SKM-1 treated with dmso at 0.1 percent for 144 hours (cell line): Measurements from ENCODE around the gene ETV7.
"Not testable (repeated sequence)": the region's sequence is repeated elsewhere in the genome, so short reads cannot be mapped to it uniquely, and the experiment has no call there.

Experiments used
- DNase-seq: peaks from one replicate; lab custom pipeline; 2025; ENCODE audit not compliant: unreplicated experiment; lab: John Stamatoyannopoulos, UW

Gene ETV7

DNA sequence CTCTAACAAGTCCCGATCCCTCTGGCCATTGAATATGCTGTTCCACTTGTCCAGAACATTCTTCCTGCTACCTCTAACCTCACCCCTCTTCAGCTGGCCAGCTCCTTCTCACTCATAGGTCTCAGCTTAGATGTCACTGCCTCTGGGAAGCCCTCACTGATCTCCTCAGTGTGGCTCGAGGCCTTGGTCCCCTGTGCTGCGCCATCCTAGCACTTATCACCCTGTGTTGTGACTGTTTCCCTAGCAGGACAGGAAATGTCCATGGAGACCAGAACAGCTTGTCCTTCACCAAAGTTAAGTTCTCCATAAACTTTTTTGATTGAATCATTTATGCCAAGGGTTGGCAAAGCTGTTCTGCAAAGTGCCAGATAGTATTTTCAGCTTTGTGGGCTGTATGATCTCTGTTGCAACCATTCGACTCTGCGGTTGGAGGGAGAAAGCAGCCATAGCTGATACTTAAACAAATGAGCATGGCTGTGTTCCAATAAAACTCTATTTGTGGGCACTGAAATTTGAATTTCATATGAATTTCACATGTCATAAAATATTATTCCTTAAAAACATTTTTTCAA lies 44.3 kb downstream of the ETV7 start:
- peak; percentile 27 for DNase-seq

DNA sequence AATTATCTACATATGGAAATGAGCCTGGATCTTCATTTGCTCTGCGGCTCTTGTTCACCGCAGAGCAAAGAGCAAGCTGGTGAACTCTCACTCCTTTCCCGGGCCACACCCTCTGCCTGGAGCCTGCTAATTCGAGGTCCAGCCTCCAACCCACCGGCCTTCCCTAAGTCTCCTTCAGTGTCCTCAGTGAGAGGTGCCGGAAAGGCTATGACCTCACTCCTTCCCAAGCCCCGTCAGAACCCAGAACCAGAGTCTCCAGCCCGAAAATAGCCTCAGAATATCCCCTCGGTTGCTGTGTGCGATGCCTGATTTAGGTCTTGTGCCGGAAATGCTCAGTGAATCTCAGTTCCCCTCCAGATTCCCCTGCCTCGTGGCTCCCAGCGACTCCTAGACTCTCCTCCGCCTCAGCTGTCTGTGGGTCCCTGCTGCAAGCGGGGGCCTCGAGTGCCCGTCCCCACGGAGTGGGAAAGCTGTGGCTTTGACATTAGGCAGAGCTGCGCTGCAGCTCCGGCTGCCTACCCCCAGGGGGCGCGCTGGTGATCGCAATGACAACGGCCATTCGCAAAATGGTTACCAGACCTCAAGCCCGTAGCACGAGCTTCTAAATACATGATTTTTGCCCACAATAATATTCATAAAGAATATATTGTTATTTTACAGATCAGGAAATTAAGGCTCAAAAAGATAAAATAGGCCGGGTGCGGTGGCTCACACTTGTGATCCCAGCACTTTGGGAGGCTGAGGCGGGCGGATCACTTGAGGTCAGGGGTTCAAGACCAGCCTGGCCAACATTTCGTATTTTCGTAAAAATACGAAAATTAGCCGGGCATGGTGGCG lies 46.6 kb downstream of the ETV7 start:
- peak; percentile 39 for DNase-seq

DNA sequence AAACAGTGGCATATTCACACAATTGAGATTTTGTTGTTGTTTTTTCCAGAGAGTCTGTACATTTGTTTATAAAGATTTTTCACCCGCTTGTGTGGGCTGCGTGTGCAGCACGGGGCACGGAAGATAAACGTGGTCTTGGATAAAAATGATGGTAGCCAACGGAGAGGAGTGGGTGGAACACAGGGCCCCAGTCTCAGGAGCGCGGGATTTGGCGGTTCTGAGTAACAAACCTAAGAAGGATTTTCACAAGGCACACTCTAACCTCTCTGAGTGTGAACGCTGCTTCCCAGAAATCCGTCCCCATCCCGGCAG lies 47.2 kb downstream of the ETV7 start:
- no peak for DNase-seq

DNA sequence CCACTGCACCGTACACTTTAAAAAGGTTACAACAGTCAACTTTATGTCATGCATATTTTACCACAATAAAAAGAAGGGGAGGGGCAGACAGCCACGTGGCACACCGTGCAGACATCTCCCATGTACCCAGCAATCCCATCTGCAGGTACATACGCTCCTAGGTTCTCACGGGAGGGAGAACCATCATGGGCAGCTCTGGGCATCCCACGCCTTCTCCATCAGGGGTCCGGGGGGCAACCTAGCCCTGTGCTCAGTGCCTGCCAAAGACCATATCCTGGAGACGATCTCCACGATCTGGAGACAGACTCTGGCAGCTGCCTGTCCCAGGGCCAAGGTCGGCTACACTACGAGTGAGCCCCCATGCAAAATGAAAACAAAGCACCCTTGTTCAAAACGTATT lies 48.3 kb downstream of the ETV7 start:
- DNase-seq = no peak

DNA sequence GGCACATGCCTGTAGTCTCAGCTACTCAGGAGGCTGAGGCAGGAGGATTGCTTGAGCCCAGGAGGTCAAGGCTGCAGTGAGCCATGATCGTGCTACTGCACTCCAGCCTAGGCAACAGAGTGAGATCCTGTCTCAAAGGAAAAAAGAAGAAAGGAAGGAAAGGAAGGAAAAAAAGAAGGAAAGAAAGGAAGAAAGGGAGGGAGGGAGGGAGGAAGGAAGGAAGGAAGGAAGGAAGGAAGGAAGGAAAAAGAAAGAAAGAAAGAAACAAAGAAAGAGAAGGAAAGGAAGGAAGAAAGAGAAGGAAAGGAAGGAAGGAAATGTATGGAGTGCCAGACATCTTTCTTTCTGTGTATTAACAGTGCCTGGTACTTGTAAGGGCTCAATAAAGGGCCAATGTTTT lies 49.2 kb downstream of the ETV7 start:
- DNase-seq = not testable (repeated sequence)

DNA sequence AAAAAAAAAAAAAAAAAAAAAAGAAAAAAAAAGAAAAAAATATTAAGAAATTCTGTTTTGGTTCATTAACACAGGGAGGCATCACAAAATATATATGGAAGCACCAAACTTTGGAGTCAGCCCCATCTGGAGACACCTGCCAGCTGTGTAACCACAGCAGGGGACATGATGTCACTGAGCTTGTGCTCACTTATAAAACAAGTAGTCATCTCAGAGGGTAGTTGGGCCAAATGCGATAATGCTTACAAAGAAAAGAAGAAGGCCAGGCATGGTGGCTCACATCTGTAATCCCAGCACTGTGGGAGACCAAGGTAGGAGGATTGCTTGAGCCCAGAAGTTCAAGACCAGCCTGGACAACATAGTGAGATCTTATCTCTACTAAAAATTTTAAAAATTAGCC lies 49.7 kb downstream of the ETV7 start:
- no peak for DNase-seq

DNA sequence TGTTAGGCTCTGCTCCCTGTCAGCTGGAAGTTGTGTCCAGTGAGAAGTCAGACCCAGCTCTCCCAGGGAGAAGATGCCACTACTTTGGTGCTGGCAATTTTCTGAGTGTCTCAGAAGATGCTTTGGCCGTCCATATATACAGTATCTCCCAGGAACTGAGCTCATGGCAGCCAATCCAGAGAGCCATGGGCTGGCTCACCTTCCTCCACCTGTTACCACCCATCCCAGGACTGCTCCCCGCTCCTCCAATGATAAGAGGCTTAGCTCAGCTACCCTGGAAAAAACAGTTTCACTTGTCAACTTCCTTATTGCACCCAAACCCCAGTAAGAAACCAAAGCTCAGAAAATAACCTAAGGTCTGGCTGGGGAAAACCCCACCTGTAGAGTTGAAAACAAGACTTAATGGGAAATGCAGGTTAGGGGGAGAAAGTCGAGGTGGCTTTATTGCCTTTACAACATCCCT lies 50.7 kb downstream of the ETV7 start, which contains the start of gene BNIP5:
Gene BNIP5, minus strand, starts transcription at position 110 of the 463 bp plus-strand sequence. CDS start 6,198 bp downstream, outside the sequence.
- no peak for DNase-seq

DNA sequence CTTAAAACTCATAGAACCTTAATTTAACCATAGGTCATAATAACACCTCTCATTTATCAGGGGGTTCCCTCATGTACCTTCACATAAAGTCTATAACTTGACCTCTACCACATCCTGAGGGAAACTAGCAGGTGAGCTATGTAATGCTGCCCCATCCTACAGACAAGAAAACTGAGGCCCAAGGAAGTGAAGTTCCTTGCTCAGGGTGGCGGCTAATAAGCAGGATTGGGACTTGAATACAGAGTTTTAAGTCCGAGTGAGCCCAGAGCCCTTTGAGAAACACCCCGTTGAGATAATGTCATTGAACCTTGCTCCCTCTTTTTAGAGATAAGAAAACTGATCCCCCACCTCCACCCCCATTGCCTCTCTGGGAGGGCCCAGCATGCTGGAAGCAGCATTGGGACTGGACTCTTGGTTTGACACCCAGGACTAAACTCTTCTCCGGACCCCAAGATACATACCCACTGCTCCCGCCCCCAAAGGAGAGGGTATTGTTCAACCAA lies 51.2 kb downstream of the ETV7 start:
- no peak for DNase-seq

DNA sequence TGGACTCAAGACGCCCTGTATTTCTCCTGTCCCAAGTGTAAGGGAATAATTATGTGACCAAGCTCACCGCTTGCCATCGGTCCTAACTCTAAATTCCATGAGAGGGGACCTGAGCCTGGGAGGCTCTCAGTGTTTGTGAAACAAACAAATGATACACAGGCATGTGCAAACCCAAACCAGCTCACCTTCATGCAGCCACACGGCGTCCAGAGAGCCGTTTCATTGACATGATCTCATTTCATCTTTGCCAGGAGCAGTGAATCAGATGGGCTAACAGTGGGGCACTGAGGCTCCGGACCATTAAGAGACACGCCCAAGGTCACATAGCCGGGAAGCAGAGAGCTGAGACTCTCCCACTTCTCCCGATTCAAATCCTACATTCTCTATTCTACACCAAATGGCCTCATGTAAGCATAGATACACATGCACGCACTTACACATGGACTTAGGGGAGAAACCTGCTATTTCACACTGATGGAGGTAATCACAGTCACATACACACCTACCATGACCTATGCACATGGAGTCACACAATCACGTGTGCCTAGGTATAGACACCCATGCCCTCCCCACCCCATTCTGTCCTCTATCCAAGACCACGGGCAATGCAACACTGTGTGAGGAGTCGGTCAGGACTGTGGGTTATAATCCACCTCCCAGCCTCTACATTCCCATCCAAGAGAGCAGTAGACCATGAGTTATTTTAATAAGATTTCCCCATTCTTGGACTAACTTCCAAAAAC lies 51.8 kb downstream of the ETV7 start:
- no peak for DNase-seq

DNA sequence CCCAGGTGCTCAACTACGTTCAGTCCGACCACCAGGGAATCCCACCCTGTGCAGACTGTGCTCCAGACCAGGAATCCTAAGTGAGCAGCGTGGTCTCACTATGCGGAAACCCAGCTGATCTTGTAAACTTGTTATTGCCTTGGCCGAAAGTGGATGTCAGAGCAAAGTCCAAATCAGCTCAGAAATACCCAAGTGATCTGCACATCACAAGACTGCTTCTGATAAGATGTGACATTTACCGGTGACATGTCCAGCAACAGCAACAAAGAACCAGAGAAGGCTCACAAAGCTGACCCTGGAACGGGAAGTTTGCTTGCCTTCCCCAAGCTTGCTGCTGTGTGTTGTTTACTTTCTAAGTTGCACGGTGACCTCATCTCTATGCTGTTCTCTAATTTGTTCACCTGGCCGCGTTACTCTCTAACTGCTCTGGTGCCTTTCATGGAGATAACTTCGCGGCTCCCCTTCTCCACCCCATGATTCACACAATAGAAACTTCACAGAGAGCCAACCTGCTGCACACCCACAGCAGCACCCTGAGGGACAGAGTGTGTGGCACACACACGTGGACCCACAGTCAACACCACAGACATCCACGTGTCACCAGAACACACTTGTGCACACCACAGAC lies 52.5 kb downstream of the ETV7 start:
- DNase-seq = no peak

DNA sequence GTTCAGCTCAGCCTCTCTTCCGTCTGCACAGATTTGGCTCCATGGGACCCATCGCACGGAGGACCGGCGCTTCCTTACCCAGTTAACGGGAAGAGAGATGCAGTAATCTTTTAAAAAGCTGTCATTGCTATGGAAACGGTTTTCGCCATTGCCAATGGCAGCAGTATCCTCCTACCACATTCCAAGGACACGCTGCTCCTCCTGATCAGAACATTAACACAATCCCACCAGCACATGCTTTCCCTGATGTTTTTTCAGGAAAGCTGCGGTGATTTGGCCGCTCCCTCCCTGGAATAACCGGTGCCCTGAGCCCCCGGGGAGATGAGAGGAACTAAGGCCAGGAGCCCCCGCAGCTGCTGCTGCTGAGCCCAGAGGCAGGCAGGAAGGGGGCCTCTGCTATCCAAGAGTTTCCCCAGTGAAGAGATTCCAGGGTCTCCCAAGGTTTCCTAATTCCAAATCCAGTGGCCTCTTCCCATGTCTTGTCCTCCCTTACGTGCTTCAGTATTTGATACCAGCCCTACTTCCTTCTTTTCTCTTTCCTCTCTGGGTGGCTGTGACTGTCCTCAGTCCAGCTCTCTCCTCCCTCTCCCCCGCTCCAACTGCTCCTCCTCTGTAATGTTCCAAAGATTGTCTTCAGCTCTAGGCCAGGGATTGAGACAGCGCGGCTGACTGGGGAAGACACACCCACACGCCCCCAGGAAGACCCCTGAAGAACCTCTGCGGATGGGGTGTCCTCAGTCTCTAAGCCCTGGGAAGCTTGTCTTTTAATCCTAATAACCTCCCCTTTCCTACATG lies 53.3 kb downstream of the ETV7 start:
- DNase-seq = no peak

DNA sequence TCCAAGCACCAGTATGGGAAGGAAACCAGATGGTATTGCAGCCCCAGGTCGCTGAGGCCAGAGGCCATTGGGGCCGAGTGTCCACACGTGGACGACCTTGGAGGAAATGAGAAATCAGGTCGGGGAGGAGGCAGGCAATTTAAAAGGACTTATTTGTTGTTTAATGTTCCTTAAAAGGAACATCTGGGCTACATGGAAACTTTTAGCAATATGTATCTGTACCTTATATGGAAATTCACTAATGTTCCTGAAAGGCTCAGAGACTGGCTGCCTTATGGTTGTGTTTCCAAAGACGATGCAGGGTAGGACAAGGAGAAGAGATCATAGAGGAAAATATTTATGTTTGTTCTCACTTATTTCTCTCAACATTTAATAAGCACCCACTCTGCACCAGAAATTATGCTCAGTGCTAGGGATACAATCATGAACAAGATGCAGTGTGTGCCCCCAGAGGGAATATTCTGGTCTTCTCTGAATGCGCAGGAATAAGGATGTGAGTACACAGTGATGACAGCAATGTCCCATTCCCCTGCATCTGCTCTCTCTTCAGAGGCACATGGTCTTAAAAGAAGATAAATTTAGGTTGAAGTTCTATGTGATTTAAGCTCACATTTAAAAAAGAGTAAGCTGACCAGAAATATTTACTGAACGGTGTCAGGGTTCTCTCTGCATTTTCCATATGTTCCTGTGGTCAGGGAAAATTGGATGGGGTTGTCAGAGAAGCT lies 54.1 kb downstream of the ETV7 start:
- DNase-seq = no peak

DNA sequence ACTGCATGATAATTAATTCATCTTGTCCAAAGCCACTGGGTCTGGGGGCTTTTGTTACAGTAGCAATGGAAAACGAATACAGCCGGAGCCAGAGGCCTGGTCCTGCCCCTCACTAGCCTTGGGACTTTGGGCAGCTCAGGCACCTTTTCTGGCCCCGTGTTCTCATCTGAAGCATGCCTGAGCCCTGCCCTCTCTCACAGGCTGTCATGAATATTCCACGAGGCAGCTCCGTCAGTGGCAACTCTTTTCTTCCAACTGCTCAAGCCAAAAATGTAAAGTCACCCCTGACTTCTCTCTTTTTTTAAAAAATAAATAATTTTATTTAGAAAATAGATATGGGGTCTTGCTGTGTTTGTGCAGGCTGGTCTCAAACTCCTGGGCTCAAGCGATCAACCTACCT lies 56.1 kb downstream of the ETV7 start:
- DNase-seq = no peak

DNA sequence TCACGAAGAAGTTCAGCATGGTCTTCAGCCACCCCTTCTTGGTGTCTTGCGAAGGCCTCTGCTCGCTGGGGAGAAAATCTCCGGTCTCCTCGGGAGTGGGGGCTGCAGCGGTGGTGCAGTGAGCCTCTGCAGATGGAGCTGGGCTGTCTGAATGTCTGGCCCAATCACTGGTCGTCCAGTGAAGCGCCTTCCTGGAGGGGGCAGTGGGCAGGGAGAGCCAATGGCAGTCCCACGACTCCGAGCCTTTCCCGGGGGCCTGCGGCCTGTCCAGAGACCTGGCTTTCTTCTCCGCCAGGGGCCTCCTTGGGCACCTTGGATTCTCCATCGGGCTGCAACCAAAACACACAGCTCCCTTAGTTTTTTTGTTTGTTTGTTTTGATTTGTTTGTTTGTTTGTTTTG lies 57.1 kb downstream of the ETV7 start:
- no peak for DNase-seq

DNA sequence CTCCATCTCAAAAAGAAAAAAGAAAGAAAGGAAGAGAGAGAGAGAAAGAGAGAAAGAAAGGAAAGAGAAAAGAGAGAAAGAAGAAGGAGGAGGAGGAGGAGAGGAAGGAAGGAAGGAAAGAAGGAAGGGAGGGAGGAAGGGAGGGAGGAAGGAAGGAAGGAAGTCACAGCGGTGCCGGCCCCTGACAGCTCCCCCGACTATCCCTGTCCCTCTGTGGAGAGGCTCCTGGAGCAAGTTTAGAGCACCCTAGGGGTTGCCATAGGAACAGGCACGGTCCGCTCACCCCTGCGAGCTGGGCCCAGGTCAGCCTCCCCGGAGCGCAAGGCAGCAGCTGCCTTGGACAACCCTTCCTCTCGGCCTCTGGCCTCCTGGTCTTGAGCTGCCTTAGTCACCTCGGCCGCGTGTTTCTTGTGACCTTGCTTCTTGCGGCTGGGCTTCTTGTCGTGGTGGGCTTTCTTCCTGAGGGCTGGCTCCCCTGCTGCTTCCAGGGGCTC lies 57.6 kb downstream of the ETV7 start:
- no peak for DNase-seq

DNA sequence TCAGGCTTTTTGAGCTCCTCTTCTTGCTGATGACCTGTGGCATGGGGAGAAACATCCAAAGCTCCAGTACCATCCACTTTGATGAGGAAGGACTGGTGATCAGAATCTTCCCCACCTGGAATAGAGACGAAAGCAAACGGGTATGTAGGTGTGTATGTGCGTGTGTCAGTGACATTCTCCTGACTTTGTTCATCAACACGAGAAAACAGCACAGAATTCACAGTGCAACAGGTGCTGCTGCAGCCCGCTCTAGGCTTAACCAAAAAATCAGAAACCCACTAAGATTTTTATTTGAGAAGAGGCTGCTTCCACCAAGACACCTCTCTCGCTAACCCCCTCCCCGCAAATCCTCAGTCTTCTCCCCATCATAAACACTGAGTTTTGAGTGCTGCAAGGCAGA lies 58.9 kb downstream of the ETV7 start:
- DNase-seq = no peak

DNA sequence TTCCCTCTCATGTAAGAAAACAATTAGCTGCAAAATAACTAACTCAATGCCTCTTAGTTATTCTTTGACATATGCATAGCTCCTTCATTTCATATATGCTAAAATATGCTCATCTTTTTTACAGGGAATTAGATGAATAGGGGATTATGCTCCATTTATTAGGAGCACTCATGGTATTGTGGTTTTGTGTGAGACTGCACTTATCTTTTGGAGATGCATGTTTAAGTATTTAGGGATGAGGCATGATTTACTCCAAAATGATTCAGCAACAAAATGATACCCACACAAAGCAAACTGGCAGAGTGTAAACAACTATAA lies 59.6 kb downstream of the ETV7 start:
- DNase-seq = no peak

DNA sequence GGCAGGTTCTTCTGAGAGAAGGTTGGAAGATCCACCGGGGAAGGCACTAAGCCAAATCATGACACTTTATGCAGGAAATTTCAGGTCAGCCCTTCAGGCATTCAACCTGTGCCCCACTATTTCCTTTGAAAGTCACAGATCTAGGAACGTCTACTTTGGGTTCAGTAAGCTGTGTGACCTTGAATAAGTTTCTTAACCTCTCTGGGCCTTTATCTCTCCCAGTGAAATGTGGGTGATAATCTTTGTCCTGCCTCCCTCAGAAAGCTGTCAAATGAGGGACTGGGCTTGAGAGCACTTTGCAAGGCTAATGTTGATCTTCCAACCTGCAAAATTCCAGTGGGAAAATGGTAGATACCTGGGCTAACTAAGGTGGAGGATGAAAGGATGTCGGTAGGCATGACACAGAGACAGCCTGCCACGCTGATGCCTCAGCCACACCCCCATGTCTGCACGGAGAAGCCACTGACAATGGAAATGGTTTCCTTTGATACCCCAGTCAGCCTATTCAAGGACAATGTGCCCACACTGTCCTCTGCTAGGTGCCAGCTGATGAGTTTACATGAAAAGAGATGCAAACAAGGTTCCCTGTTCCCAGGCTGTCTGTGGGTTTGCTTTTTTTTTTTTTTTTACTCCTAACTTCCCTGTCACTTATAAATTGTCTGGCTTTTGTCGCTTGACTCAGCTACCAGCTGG lies 60.1 kb downstream of the ETV7 start:
- DNase-seq = no peak

DNA sequence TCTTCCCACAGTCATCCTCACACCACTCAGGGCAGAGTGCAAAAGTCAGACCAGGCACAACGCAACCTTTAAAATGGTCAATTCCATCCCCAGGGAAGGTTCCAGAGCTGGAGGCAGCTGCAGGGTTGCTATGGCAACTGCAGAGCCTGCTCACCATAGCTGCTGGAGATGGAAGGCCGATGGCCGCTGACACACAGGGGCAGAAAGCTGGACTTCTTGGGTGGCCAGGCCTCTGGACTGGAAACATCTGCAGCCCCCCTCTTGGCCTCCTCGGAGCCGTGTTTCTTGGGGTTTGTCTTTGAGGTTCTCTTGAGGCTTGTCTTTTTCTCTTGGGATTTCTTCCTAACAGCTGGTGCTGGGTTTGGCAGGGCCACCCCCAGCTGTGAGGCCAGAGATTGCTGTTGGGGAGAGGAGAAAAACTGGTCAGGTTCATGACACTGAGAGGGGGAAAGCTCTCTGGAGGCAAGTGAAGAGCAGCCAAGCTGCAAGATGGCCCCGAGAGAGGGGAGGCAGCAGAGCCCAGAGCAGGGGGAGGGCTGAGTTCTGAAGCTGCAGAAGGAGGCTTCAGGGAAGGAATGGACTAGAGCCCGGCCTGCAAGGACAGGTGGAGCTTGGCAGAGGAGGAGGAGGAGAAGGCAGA lies 61.0 kb downstream of the ETV7 start:
- DNase-seq = no peak
